Ovary (tissue), 9 donors: Measurements from ENCODE around the gene EBF3. TPM values are rescaled to one million over a fixed set of nuclear protein-coding genes. Genes with fewer than 3 reads are reported as not detected.

Experiments used
- DNase-seq, 5 donors: peaks; one replicate each; pipeline ENCODE4 v3.0.0-alpha.2; 2019 to 2020
- H3K27ac ChIP-seq, 2 donors: fragments of 200-600 bp; one replicate each; pipeline versions ENCODE4 v1.5.1 to v1.8.0; 2019 to 2022
- H3K27me3 ChIP-seq: fragments of 200-600 bp; one replicate; pipeline ENCODE4 v1.8.0; 2022
- H3K36me3 ChIP-seq: fragments of 200-600 bp; sonication (generic); one replicate; pipeline ENCODE4 v1.5.1; 2019
- H3K4me1 ChIP-seq: one replicate; pipeline ENCODE4 v1.8.1; 2013; ENCODE audit warnings: mild to moderate bottlenecking, moderate library complexity; ENCODE audit not compliant: insufficient read depth
- H3K4me3 ChIP-seq: fragments of 200-600 bp; sonication (generic); one replicate; pipeline ENCODE4 v1.5.1; 2017
- H3K9me3 ChIP-seq, 2 donors: fragments of 200-600 bp in 1 of 2; sonication (generic) in 1 of 2; one replicate each; pipeline versions ENCODE4 v1.5.1 to v1.8.1; 2013 to 2019; ENCODE audit warnings: mild to moderate bottlenecking in 1 of 2, moderate library complexity in 1 of 2
- CTCF ChIP-seq, 3 donors: fragments of 450-650 bp in 2 of 3; fragments of 200-600 bp in 1 of 3; IDR thresholded peaks; one replicate each; pipeline versions ENCODE4 v1.5.1 to v1.8.0; 2016 to 2022; ENCODE audit warnings: antibody characterized with exemption in 3 of 3, mild to moderate bottlenecking in 1 of 3
- EP300 ChIP-seq: sonication (generic); formaldehyde crosslinking; IDR thresholded peaks from one replicate; pipeline ENCODE4 v1.6.1; 2017; ENCODE audit warnings: antibody characterized with exemption
- POLR2A ChIP-seq: fragments of 450-650 bp; IDR thresholded peaks from one replicate; pipeline ENCODE4 v1.6.1; 2017; ENCODE audit warnings: antibody characterized with exemption, mild to moderate bottlenecking, moderate library complexity
- WGBS, 3 donors: extraction: QIAGEN DNeasy Blood & Tissue Kit in 1 of 3; methylation state at CpG; one replicate each; pipeline versions ENCODE4 v1.1.5 to v1.1.7; 2013 to 2017; 5-methylcytosine and 5-hydroxymethylcytosine counted together
- intact Hi-C, 4 donors: fragments of 100-400 bp; cut with DNase I; formaldehyde crosslinking; loops; one replicate each; pipeline versions ENCODE4 v1.11.0 to v1.15.1; 2022 to 2023
- polyA plus RNA-seq, 2 donors: library from polyadenylated mRNA; stranded (reverse); fragments of 200-250 nt in 1 of 2; fragments of 350-450 nt in 1 of 2; fragmentation: Illumina TruSeq in 1 of 2; extraction: RNeasy Lipid Tissue Mini Kit (QIAGEN cat#74804) in 1 of 2; gene quantifications; one replicate each; pipeline ENCODE4 v1.2.3, GENCODE V29; 2013 to 2014
- total RNA-seq, 7 donors: library from RNA; depleted of rRNA in 2 of 7; stranded (reverse); fragments of >200 nt in 2 of 7; fragmentation: NEBNext Ultra II Directional in 3 of 7; extraction: Animal tissue kit (Norgen Biotek cat#: 25700) in 3 of 7; gene quantifications; one replicate each; pipeline versions ENCODE4 v1.1.0 to v1.2.4, GENCODE V29; 2016 to 2023
- donor health status: DM: no; HTN: no; CAD: no; lungs with moderate emphysema.
- donor health status: DM: no; HTN: no; CAD: no.
- donor health status: Bipolar disorder and iron deficiency.
- donor health status: DM: yes; HTN: yes; CAD: no.
- donor health status: DM: no; HTN: no; CAD: no.
- donor health status: DM: yes; HTN: yes; CAD: no.

EBF3 gene
- total and polyA plus RNA-seq, 9 donors = 0.15 to 3.6 (median 0.79) TPM

- TF ChIP-seq EP300 (no peak), CTCF (IDR thresholded peaks at IDR 0.05) (no peak), POLR2A (no peak)
Measured at GRCh38 chr10:129908406-129908805, 55.7 kb downstream of the EBF3 start.

GRCh38 chr10:129905553-129905952, 58.5 kb downstream of the EBF3 start:
- H3K36me3 ChIP-seq = no peaks in the 10 kb centered on the region

More at GRCh38 chr10:129908406-129908805, 55.7 kb downstream of the EBF3 start:
- Histone ChIP-seq H3K36me3 (no peaks in the 10 kb centered on the region), H3K4me3 (no peak overlapping the region), H3K27ac (no peak overlapping the region), H3K27me3 (no peaks in the 10 kb centered on the region), H3K4me1 (no peaks in the 10 kb centered on the region), H3K9me3 (no peaks in the 10 kb centered on the region)
- DNase-seq = no peak
- 90 to 92% (median 92%) methylated on average over 15 of the region's 15 CpGs for WGBS, 3 donors
- intact Hi-C loops = no loop called here

GRCh38 chr10:129904323-129904722, 59.8 kb downstream of the EBF3 start:
- Histone ChIP-seq H3K4me3 (no peak overlapping the region), H3K36me3 (no peaks in the 10 kb centered on the region), H3K27ac (no peak overlapping the region), H3K9me3 (no peaks in the 10 kb centered on the region), H3K4me1 (no peaks in the 10 kb centered on the region), H3K27me3 (no peaks in the 10 kb centered on the region)
- intact Hi-C loops = no loop called here
- WGBS, 3 donors = 81 to 86% (median 83%) methylated on average over 2 of the region's 2 CpGs
- TF ChIP-seq CTCF (IDR thresholded peaks at IDR 0.05) (no peak), POLR2A (no peak), EP300 (no peak)
- no peak for DNase-seq

More at GRCh38 chr10:129905553-129905952, 58.5 kb downstream of the EBF3 start:
- WGBS, 3 donors = 83 to 90% (median 84%) methylated on average over 12 of the region's 12 CpGs
- Histone ChIP-seq H3K4me1 (no peaks in the 10 kb centered on the region), H3K4me3 (no peak overlapping the region), H3K27ac (no peak overlapping the region), H3K9me3 (no peaks in the 10 kb centered on the region), H3K27me3 (no peaks in the 10 kb centered on the region)
- no peak for TF ChIP-seq EP300
- TF ChIP-seq CTCF (IDR thresholded peaks at IDR 0.05) = no peak
- no peak for TF ChIP-seq POLR2A
- DNase-seq = no peak
- intact Hi-C loops = no loop called here

GRCh38 chr10:129901389-129902006, 62.6 kb downstream of the EBF3 start:
- H3K27me3 ChIP-seq = no peaks in the 10 kb centered on the region
- 43 to 65% (median 50%) methylated on average over 15 of the region's 15 CpGs for WGBS, 3 donors

More at GRCh38 chr10:129901389-129902006, 62.6 kb downstream of the EBF3 start:
- intact Hi-C loops = no loop called here
- no peak overlapping the region for H3K27ac ChIP-seq
- no peaks in the 10 kb centered on the region for H3K36me3 ChIP-seq
- no peaks in the 10 kb centered on the region for H3K9me3 ChIP-seq
- no peak for TF ChIP-seq CTCF (IDR thresholded peaks at IDR 0.05)
- TF ChIP-seq EP300 = no peak
- TF ChIP-seq POLR2A = no peak
- no peaks in the 10 kb centered on the region for H3K4me1 ChIP-seq
- no peak for DNase-seq
- H3K4me3 ChIP-seq = no peak overlapping the region
